T-helper 2 cell (primary cell): ENCODE data around the gene GRPEL1.
"Not testable (repeated sequence)": the region's sequence is repeated elsewhere in the genome, so short reads cannot be mapped to it uniquely, and the experiment has no call there.

Source experiments
- DNase-seq, 5 experiments: peaks; one replicate each; pipeline versions ENCODE4 v3.0.0 to v3.0.0-alpha.2; 2012 to 2022

Gene GRPEL1

DNA sequence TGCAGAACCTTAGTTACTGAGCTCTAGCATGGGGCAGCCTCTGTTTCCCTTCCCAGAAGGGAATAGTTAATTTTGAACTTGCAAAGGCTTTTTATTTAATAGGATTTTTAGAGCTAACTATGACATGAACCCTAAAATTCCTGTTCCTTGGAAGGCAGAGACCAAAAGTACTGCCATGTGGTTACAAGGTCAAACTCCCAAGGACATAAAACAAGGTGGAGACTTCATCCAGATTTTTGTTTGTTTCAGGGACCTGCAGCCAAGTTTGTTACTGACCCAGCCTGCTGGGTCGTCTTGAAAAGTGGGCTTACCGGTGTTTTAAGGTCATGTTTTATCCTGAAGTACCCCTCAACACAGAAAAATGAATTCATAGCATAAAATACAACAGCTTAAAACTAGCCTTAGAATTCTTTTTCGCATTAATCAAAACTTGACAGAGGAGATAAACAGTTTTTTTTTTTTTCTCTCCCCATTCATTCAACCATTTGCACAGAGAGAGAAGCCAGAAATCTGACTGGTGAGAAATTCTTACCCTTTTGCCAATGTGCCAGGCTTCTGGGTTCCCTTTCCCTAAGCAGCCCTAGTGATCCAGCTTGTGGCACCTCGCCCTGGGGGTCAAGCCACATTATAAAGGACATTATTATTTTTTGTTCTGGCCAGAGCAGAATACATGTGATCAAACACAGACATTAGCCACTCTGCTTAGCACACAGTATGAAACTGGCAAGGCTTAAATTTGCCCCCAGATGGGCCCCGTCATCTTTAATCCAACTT lies 21.5 kb upstream of the GRPEL1 start:
- DNase-seq, result no peak

DNA sequence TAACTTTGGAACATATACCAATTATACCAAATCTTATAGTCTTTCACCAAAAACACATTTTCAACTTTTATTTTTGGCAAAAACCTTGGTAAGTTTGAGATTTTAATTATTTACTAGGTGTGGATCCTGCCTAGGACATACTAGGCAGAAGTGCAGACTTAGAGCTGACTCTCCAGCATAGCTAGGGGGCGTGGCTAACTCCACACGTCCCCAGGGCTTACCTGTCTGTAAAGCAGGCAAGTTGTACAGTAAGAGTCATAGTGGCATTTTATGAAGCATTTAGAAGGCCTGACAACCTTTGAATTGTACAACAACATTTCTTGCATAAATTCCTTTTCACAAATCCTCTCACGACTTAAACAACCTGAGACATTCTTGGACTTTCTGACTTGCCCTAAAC lies 19.2 kb upstream of the GRPEL1 start:
- DNase-seq, result no peak

DNA sequence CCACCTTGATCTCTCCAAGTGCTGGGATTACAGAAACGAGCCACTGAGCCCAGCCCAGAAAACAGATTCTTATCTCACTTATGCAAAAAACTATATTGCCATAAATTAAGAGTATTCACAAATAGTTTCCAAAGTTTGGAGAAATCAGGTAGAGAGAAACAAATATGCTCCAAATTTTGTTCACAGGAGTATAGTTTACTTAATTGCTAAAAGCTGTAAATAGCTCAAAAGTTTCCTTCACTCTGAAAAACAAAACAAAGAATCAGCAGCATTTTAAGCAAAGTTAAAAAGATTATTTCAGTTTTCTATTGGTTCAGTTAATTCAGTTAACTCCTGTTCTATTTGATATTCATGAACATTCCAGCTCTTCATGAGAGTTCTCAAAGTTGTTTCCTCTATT lies 18.5 kb upstream of the GRPEL1 start:
- DNase-seq, result no peak

DNA sequence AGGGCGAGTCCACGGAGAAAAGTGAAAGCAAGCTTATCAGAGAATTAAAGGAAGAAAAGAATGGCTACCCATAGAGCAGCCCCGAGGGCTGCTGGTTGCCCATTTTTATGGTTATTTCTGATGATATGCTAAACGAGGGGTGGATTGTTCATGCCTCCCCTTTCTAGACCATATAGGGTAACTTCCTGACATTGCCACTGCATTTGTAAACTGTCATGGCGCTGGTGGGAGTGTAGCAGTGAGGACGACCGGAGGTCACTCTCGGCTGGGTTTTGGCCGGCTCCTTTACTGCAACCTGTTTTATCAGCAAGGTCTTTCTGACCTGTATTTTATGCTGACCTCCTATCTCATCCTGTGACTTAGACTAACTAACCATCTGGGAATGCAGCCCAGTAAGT lies 16.7 kb upstream of the GRPEL1 start:
- DNase-seq, result not testable (repeated sequence)

DNA sequence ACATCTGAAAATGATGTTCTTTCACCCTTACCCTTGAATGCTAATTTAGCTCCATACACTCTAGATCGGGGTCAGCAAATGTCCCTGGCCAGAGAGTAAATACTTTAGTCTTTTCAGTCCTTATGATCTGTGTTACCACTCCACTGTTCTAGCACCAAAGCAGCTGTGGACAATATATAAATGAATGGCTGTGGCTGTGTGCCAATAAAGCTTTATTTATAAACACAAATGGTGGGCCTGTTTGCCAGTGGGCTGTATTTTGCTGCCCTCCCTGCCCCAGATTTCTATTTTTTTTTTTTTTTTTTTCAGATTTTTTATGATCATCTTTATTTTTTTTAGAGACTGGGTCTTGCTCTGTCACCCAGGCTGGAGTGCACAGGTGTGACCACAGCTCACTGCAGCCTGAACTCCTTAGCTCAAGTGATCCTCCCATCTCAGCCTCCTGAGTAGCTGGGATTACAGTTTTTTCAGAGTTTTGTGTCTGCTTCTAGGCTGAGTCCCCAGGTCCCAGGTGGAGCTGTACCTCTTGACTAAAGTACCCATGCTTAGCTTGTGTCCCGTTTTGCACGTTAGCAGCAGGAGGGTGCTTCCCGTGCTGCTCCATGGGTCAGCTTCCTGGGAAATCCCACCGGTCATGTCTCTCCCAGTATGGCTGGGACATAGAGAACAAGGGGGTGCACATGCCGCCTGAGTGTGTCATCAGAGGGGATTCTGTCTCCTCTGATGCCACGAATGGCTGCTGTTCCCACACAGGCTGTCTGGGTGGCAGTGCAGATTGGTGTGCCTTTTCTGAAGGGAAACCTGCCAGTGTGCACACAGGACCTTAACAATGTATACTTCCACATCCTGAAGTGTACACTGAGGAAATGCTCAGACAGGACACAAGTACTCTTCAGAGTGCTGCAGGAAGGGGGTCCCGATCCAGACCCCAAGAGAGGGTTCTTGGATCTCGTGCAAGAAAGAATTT lies 16.0 kb upstream of the GRPEL1 start:
- DNase-seq, result no peak

DNA sequence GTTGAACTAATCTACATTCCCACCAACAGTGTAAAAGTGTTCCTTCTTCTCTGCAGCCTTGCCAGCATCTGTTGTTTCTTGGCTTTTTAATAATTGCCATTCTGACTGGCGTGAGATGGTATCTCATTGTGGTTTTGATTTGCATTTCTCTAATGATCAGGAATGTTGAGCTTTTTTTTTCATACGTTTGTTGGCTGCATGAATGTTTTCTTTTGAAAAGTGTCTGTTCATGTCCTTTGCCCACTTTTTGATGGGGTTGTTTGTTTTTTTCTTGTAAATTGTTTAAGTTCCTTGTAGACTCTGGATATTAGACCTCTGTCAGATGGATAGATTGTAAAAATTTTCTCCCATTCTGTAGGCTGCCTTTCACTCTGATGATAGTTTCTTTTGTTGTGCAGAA lies 12.0 kb upstream of the GRPEL1 start:
- not testable (repeated sequence) for DNase-seq

DNA sequence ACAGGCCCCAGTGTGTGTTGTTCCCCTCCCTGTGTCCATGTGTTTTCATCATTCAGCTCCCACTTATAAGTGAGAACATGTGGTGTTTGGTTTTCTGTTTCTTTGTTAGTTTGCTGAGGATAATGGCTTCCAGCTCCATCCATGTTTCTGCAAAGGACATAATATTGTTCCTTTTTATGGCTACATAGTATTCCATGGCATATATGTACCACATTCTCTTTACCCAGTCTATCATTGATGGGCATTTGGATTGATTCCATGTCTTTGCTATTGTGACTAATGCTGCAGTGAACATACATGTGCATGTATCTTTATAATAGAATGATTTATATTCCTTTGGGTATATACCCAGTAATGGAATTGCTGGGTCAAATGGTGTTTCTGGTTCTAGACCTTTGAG lies 11.6 kb upstream of the GRPEL1 start:
- not testable (repeated sequence) for DNase-seq

DNA sequence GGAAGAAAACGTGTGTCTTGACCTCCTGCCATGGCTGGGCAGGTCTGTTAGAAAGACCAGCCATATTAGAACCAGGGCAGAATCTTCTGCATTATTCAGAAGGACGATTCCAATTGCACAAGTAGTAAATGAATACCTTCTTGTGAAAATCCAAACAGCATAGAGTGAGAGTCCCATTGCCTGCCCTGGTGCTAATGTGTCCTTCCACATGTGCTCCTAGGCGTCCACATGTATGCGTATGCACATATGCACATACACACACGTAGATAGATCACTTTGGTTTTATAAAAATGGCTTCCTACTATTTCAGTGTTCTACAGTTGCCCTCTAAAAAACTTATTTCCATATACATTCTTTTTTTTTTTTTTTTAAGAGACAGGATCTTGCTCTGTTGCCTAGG lies 10.2 kb upstream of the GRPEL1 start:
- no peak for DNase-seq

DNA sequence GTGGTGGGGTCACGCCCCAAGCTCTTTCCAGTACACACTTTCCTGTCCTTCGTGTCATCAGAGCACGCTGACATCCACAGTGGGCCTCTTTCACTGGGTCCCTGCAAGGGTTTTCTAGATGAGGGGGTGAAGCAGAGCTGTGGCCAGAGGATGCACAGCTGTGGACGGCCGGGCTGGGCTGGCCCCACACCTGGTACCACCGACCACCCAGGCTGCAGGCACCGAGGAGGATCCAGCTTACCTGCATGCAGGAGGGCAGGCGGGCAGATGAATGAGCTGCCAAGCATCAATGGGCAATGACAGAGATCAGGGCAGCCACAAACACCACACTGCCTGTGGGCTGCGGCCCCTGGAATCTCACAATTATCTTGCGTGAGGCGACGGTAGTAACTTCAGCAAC lies 9.5 kb upstream of the GRPEL1 start:
- no peak for DNase-seq

DNA sequence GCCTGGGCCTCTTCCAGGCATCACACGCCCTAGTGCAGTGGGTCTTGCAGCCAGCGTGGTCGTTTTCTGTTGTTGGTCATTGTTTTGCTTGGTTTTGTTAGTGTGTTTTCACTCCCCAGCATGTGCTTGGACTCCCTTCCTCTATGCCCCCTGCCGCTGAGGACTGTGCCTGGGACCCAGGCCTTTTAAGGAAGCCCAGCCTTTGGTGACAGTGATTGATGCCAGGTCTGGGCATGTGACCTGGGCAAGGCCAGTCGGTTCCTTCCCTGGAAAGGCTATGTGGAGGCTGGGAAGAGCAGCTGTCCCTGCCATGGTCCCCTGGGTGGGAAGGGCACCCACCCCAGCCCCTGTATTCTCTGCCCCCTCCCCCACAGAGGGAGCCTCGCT lies 8.8 kb upstream of the GRPEL1 start:
- DNase-seq, result no peak

DNA sequence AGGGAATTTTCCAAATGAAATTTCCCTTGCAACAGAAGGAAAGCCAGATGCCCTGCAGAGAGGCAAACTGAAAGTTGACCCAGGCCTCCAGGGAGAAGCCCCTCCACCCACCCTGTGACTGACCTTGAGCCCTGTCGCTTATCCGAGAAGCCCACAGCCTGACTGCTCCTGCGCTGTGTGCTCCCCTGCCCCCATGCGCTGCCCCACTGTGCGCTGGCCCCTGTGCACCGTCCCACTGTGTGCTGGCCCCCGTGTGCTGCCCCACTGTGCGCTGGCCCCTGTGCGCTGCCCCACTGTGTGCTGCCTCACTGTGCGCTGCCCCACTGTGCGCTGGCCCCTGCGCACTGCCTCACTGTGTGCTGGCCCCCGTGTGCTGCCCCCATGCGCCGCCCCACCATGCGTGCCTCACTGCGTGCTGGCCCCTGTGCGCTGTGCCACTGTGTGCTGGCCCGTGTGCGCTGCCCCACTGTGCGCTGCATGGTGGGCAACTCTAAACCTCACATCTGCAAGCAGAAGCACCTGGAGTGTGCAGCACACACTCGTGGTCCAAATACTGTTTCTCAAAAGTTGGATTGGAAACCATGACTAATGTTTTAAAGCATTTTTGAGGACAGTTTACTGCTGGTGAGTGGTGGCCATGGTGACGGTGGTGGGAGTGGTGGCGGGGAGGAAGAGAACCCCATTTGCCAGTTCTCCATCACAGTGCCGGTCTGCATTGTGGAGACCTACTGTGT lies 8.3 kb upstream of the GRPEL1 start:
- no peak for DNase-seq

DNA sequence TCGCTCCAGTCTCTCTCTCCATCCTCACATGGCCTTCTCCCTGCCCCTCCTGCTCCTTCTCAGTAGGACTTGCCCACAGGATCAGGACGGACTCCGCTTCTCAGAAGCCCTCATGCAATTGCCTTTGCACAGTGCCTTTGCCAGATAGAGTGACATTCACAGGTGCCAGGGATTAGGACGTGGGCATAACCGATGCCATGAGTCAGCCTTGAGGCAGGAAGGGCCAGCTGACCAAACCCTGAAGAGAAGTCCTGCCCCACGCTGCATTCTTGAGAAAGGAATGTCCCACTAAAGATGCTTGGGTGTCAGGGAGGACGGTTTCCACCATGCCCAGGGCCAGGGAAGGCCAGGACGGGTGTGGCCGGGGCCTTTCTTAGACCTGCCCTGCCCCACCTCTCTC lies 6.6 kb upstream of the GRPEL1 start:
- DNase-seq, result no peak

DNA sequence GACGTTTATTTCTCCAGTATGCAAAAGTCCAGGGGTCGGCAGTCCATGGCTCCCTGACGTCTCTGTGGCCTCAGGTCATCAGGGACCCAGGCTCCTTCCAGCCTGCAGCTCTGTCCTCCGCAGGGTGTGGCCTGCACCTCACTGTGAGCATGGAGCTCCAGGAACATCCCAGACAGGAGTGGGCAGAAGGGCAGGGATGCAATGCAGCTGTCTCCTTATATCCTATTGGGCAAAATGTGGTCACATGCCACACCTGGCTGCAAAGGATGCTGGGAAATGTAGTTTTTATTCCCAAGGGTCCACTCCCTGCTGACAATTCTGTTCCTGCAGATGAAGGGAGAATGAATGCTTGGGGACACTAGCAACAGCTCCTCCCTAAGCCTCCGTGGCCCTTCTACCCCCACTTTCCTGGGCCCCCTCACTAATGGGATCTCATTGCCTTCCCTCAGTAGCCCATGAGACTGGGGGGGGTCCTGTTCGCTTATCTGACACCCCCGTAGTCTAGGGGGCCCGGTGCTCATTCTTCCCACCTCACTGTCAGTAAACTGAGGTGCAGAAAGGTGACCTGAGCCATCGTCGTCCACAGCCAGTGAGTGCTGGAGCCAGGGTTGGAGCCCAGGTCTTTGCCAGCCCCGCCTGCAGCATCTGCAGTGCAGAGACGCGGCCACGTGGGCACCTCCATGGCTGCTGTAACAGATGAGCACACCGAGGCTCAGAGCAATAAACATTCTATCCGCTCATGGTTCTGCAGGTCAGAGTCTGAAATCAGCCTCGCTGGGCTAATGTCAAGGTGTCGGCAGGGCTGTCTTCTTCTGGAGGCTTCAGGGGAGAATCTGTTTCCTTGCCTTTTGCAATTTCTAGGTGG lies 5.9 kb upstream of the GRPEL1 start:
- peak in 1 of 5 experiments; percentile 38 for DNase-seq

DNA sequence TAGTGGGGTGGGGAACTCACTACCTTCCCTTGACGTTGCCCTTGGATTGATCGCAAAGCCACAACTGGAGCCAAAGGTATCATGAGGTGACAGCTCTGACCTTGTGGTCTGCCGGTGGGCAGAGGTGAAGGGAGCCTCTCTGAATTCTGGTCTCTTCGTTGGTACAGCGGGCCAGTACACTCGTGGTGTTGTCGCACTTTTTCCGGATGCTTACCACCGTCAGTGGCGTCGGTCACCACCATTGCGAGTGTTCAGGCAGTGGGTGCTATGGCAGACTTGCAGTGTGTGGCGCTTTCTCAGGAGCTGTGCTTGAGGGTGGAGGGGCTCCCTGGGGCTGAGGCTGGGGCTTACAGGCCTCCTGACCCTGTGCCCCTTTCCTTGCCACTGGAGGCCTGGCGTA lies 5.2 kb upstream of the GRPEL1 start:
- DNase-seq, result no peak

DNA sequence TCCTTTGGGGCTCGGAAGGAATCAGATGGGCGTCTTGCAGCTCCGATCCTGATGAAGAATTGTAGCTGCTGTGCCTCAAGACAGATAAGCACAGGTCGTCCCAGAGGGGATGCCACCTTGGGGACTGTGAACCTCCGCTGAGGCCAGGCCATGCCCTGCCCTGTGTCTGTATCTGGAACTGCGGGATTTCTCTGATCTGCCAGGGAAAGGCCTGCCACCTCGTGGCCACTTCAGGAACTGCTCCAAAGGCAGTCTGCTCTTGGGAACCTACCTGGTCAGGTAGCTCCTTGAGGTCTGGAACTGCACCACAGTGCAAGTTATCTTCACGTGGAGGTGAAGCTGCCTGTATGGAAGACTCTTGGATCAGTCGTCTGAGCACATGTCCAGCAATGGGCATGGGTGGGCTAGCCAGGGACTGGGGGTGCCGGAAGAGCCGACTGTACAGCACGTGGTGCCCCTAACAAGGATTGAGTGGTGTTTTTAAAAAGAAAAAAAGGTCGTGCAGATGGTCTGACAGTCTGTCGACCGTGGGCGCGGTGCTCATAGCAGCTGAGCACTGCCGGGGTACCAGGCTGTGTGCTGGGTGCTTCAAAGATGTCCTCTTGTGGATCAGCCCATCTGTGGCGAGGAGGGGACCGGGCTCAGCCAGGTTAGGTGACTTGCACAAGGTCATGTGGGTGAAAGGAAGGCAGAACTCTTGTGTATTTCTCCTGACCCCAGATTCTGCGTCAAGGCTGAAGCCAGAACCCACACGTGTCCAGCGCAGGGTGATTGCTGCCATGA lies 3.1 kb upstream of the GRPEL1 start:
- peak; percentile 70 to 81 (median 77) for DNase-seq

DNA sequence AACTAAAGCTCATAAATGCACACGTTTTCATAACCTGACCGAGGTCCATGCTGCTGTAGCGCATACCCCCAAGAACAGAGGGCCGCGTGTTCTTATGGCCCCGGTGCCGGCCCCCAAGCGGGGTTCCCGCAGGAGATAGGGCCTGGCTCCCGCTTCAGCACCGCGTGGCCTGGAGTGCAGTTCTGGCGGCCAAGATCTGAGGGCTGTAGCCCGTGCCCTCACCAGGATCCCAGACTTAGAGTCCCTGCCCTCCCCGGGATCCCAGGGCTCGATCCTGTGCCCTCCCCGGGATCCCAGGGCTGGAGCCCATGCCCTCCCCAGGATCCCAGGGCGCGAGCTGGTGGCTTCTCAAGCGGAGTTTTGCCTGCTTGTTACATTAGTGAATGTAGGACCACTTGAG lies 1.0 kb upstream of the GRPEL1 start:
- DNase-seq, result no peak

DNA sequence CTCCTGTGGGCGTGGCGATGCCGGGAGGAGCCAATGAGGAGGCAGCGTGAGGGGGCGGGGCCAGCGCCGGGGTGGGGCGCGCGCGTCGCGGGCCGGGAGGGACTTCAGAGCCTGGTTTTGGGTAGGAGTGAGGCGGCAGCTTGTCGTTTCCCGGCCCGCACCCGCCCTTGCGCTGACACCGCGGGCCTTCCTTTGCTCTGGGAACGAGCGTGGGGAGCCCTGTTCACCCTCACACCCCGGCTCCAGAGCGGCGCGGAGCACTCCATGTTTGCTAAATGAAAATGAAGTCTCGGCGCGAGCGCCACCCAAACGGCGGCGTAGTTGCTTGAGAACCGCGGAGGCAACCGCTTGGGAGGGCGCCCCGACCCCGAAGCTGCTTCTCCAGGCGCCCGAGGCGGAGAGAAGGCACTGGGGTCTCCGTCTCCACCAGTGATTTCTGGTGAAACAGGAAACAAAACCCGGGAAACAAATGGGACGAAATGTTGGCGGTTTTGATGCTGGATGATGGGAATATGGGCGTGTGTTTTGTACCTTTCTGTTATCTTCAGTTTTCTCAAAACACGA lies 497 bp upstream of the GRPEL1 start:
- DNase-seq, result no peak

DNA sequence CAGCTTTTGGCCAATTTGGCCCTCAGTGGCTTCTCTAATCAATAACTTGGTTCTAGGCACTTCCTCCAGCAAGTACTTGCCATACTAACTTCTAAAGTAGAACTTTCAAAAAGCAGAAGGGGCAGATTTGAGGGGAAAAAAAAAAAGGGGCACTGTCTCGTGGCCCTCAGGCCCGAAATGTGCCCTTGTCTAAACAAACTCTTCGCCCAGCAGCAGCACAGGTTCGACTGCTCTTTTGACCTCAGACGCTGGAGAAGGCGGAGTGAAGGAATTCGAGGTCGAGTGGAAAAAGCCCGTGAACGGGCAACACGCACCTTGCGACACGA lies 775 bp downstream of the GRPEL1 start:
- no peak for DNase-seq

DNA sequence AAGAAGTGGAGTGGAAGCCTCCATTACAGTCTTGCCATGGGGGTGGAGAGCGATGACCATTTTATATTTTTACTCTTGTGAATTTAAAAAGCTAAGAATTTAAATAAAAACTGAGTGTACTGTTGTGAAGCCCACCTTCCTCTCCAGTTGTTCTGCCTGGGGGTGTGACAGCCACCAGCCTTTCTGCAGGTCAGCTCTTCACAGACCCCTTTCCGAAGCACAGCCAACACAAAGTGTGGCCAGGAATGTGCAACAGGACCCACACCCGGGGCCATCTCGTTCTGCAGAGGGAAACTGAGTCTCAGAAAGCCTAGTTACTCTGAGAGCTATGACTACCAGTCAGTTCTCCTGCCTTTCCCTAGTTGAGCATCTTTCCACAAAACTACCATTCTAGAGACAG lies 1.4 kb downstream of the GRPEL1 start:
- DNase-seq, result no peak

DNA sequence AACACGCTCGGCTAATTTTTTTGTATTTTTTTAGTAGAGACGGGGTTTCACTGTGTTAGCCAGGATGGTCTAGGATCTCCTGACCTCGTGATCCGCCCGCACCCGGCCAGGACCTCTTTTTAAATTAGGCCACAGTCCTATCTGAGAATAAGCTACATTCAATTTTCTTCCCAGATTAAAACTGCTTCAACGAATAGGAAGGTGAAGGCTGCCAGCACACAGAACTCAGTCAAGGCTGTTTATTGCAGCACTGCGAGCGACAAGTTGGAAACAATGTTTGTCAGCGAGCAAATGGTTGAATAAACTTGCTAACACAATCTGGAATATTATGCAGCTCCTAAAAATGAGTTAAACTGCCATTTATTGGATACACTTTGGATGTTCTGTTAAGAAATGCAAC lies 1.9 kb downstream of the GRPEL1 start:
- DNase-seq, result no peak

DNA sequence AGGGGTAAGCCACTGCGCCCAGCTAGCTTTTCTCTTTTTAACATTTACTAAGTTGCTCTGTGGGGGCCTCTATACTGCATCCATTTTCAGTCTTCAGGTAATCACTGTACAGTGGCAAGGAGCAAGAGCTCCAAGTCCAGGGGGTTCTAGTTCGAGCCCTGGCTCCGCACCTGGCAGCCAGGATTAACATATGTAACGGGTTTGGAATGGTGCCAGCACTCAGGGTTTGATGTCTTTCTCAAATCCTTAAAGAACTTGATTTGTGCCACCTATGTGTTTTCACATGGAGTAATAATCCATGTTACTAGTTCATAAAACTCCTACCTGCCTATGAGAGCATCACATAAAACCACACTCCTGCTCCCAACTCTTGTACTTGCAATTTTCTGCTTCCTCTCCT lies 4.5 kb downstream of the GRPEL1 start:
- no peak for DNase-seq
